Activated CD4-positive, CD25-positive, alpha-beta regulatory T cell treated with anti-CD3 and anti-CD28 coated beads, Interleukin-2, amount 50 U/mL, for 24 hours (primary cell): Measurements from ENCODE around the gene METTL1.

Source experiments
- ATAC-seq, 2 donors: fragments of 150-1000 bp; cut with Tn5 transposase; one replicate each; pipeline ENCODE4 v1.10.0; 2021; ENCODE audit warnings: mild to moderate bottlenecking in 1 of 2, moderate library complexity in 1 of 2

METTL1 gene

DNA sequence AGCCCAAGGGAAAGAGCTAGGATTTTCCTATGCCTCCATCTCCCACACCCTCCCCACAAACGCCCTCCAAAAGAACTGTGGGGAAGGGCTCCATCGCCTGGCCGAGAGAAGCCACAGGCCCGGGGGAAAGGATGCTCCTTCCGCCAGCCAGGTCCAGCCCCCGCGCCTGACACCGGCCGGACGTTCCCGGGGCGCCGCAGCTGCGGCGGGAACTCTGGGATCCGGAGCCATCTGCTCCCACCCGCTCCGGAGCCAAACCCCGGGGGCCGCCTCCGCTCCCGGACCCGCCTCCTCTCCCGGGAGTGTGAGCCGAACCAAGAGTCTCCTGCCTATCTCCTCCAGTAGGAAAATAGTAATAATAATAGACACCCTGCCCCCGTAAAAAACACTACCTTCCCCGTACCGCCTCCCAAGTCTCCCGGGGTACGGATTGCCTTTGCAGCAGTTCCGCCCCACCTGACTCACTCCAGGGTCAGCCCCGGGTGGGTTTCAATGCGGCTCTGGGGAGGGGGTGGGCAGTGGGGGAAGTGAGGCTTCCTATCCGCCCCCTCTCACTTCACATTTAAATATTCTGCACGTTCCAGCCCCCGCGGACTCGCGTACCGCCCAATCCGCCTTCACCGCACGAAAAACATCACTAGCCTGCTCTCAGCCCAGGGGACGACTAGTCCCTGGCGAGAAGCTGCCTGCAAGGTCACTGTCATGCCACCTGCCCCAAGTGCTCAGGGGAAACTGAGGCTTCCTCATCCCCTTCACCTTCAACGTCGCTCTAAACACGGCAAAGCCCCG, 35.8 kb downstream of the METTL1 start:
- ATAC-seq: no peak

DNA sequence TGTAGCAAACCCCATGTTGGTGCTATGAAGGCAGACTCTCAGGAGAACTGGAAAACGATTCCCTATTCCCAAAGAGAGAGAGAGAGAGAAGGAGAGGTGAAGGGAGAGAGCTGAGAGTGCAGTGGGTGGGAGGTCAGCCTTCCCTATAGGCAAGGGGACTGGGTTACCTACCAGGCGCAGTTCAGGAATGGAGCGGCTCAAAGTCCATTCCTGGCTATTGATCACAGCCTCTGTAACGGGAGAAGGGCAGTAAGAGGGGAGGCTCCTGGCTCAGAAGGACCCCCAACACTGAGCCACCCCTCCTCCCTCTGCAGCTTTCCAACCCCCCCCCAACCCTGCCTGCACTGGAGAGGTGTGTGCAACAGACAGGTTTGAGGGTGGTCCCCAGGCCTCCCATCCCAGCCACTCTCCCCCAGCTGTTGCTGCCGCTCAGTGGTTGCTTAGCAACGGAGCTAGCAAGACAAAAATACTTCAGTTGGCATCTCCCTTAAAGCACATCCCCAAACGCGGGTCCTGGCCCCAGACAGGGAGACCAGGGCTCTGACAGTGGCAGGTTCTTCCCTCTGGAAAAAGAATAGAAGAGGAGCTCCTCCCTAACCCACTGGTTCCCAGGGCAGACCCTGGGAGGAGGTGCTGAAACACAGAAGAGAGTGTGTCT, 36.6 kb downstream of the METTL1 start:
- no peak for ATAC-seq

DNA sequence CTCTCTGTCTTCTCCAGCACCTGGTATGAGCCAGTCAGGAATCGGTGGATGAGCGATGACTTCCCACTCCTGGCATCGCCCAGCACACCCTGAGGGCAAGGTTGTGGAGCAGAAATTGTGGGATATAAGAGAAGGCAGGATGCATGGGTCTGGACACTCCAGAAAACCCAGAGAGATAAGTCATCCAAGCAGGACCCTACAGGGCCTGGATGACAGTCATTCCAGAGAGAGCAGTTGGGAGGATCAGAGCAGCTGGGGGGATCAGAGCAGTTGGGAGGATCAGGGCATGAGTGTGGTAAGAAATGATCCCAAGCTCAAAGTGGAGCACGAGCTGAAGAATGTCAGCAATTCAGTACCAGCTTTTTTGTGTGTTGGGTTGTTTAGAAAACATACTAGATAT, 37.3 kb downstream of the METTL1 start:
- ATAC-seq: no peak

DNA sequence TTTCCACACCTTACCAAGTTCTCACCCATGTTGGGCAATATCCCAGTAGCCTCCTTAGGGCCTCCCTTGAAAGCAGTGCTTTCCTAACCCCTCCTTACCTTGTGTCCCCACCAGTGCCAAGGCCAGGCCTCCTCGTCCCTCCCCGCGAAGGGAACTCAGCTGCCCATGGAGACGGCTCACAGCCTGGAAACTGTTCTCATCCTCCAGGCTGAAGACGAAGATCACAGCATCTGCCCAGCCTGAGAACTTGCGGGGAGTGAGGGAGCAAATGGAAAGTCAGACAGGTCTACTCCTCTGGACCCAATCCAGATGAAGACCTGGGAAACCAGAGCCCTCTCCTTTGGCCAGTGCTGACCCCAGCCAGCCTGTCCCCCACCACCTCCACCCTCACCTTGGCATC, 38.0 kb downstream of the METTL1 start:
- no peak for ATAC-seq

DNA sequence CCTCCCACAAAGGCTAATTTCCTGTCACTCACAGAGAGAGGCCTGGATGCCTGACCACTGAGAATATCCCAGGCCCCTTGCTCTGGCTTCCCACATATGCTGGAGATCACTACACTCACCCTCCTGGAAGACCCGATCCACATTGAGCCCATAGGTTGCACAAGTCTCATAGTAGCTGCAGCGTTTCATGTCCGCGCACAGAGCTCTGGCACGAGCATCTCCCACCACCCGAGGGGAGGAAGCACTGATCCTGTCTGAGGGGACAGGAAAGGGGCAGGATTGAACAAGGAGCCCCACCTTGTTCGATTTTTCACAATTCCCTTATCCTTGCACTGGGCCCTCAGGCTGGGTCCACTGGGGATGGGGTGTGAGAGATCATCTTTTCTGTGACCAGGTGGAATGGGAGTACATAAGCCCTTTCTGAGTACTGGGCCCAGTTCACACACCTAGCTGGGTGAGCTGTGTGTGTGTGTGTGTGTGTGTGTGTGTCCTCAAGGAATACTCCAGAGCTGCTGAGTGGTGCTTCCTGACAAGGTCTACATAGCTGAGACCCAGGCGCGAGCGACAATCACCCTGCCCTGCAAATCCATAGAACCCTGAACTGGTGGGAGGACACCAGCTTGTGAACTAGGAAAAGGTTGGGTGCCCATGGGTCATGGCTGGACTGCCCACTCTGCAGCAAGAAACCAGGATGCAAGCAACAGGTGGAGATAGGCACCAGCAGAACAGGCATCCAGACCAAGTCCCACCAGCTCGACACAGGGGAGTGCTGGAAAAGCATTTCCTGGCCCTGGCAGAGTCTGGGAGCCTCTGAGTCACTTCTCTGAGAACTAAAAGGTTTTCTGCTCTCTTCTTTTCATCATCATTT, 38.9 kb downstream of the METTL1 start:
- no peak for ATAC-seq

DNA sequence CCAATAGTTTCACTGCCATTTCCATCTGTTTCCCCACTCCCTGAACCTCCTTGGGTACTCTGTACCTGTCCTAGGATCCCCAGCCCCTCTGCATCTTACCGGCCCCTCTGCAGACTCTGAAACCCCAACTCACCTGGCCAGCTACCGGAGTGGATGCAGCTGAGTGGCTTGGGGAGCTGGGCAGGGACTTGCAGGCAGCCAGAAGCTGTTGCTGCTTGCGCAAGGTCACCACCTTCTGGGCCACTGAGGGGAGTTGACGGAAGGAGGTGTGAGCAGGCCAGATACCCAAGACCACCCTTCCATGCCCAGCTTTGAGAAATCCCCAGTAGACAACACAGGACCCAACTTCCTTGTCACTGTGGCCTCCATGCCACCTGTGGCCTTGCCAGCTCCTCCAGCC, 39.6 kb downstream of the METTL1 start:
- no peak for ATAC-seq

DNA sequence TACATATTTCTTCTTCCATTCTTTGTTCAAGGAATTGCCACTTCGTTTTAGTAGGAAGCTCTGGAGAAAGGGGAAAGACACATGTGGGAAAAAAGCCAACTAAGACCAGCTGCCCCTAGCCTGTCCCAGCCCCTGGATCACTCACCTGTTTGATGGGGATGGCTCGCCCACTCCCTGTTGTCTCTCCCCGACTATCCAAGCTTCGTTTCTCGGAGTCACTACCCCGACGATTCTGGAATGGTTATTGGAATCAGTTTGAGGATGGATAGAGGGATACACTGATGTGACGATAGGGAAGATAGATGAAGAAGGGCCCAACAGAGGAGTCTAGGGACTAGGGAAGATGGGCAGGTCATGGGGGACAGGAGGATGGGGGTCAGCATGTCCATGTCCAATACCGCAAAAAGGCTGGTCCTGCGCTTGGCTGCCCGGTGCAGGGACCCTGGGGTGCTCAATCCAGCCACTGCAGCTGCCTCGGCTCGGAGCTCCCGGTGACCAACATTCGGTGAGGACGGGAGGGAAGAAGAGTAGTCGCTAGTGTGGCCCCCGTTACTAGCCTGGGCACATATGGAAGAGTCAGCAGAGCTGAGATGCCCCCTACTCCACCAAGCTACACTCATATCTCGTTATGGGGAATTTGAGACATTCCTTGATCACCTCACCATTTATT, 40.4 kb downstream of the METTL1 start:
- no peak for ATAC-seq

DNA sequence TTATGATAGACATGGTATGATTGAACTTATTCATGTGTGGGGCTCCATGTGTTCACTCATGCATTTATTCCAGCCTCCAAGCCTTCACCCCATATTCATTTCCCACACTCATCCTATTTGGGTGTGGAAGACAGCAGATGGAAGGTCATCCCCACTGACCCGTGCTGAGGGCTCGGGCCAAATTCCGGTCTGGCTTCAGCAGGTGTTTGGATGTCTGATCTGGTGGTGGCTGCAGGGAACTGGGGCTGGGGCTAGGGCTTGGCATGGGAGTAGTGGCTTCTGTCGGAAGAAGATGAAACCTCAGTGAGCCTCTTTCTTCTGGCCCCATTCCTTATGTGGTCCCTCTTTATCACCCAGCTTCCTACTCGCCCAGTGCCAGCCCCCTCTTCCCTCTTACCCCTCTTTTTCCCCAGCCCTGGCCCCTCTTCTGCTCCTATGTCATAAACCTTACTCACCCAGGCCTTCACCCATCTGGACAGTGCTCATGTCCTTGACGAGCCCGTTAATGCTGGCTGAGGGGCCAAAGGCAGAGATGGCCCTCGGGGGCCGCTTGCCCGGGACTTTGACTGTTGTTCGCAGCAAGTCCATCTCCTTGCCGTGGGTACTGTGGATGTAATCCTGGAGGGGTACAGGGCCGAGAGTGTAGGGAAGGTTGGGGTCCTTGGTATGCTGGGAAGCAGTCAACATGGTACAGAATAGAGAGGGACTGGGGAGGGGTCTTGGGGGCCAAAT, 41.4 kb downstream of the METTL1 start:
- ATAC-seq: no peak

DNA sequence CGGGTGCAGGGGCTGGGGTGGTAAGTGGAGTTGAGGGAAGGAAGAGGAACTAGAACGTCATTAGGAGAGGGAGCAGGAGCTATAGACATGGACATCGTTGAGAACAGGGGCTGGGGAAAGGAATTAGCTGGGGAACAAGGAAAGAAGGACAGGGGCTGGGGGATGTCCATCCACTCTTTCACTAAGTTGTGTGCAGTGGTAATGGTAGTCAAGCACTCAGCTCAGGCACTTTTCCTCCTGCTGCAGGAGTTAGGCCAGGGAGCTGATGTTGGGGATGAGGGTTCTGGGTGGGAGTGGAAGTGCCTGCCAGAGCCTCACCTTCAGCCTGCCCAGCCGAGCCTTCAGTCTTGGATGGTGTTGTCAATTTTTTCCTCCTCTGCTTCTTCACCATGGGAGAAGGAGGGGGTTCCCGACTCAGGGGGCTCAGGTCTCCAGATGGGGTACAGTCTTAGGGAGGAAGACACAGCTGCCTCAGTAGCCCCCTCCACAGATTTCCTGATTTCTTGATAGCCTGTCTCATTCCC, 42.5 kb downstream of the METTL1 start:
- no peak for ATAC-seq

DNA sequence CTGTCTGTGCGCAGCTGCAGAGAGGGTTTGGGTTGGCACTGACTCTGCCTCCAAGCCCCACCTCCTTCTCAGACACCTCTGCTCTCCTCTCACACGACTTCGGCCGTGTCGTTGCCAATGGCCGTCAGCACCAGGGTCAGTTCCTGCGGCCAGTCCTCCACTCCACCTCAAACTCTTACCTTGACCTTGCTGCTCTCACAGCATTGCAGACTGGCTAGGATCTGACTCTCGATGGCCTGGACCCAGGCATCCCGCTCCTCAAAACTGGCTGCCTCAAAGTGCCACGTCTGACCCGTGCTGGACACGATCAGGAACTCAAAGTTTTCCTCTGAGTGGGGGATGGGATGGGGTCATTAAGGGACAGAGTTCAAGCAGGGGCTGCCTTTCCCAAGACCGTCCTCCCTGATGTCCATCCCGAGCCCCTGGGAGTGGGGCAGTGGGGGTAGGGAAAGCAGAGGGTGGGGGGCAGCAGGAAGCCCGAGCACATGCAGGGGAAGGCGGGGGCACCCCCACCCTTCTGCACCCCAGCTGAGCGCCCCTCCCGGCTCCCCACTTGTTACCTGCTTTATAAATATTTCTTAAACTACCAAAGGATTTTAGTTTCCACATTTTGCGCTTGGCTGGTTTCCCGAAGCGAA, 44.0 kb downstream of the METTL1 start:
- no peak for ATAC-seq

DNA sequence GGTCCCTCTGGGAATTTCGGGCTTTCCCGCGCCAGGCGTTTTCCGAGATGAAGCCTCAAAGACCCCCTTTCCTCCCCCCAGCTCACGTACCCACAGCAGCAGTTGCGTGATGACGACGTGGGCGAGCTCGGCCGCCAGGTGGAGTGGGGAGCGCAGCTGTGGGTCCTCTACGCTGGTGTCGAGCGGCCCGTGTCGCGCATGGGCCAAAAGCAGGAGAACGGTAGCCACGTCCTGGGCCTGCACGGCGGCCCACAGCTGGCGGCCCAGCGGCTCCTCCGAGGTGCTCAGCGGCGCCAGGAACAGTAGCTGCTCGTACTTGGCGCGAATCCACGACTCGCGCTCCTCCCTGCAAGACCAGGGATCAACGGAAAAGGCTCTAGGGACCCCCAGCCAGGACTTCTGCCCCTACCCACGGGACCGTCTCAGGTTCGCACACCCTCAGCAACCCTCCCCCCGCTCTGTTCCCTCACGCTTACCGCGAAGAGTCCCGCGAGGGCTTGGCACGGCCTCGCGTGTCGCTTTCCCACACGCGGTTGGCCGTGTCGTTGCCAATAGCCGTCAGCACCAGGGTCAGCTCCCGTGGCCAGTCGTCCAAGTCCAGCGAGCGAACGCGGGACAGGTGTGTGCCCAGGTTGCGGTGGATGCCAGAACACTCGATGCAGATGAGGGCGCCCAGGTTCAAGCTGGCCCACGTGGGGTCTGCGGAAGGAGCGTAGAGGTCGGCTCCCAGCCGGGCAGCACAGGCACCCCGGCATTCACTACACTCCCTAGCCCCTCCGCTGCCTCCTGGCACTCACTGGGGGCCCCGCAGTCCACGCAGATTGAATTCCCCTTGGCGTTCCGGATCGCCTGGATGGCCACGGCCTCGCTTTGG, 44.8 kb downstream of the METTL1 start:
- no peak for ATAC-seq

DNA sequence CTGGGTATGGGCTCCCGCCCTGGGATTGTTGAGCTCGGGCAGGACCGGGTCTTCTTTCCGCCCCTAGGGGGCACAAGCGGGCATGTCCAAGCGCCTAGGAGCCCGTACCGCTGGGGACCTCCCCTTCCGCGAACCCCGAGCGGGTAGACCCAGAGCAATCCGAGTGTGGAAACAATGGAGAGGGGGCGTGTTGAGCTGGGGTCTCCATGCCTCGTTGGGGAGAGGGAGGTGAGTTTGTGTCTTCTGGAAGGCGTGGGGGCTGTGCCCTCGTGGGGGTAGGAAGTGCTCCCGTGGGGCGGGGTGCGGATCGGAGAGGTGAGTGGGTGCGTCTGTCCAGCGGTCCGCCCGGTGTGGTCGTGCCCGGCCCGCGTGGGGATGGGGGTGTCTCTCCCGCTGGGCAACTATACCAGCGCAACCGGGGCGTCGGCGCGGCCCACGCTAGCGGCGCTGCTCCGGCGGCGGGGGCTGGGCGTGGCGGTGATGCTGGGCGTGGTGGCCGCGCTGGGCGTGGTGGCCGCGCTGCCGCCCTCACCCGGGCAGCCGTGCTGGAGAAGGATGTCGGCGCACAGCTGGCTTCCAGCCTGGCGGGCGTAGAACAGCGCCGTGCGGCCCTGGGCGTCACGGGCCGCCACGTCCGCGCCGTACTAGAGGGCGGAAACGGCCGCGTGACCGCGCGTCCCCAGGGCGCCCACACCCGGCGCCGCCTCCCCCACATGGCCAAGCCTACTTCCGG, 45.6 kb downstream of the METTL1 start:
- no peak for ATAC-seq

DNA sequence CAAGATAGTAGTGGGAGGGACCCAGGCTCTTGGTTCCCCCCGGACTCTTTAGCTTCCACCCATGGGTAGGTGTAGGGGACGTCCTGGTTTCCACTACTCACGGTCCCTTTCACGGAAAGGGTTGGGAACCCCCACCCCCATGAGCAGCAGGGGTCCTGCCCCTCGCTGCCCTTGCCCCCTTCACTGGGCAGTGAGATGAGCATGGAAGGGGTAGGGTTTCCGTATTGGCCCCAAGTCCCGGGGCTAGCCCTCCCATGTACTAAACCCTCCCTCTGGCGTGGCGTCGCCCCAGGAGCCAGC, 46.1 kb downstream of the METTL1 start:
- ATAC-seq: no peak

DNA sequence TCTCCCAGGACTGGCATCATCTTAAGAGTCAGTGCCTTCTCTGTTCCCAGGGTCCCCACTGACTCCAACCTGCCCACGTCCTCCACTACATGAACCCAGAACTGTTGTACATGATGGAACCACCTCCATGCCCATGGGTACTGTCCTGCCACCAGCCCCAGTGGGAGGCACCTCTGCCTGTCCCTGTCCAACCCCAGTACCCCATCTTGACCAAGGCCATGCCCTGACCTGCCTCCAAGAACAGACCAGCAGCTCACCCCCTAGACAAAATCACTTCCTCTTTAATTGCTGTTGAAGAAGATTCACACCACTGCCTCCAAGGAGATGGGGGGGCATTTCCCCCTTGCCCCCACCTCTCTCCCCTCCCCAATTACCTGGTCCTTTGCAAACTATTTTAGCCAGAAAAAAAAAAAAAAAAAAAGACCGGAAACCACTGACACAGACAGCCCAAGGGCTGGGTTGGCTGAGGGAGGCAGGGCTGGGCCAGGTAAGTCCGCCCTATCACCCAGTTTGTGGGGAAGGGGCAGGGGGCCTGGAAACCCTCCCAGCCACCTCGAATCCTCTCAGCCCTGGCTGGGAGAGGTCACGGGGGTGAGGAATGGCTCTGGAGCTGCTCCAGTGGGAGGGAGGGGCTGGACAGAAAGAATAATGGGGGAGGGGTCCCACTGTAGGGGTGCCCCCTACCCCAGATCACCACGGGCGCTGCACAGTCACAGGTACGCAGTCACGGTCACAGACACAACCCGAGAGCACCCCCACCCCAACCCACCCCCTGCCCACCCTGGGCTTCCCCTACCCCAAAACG, 46.8 kb downstream of the METTL1 start:
- no peak for ATAC-seq

DNA sequence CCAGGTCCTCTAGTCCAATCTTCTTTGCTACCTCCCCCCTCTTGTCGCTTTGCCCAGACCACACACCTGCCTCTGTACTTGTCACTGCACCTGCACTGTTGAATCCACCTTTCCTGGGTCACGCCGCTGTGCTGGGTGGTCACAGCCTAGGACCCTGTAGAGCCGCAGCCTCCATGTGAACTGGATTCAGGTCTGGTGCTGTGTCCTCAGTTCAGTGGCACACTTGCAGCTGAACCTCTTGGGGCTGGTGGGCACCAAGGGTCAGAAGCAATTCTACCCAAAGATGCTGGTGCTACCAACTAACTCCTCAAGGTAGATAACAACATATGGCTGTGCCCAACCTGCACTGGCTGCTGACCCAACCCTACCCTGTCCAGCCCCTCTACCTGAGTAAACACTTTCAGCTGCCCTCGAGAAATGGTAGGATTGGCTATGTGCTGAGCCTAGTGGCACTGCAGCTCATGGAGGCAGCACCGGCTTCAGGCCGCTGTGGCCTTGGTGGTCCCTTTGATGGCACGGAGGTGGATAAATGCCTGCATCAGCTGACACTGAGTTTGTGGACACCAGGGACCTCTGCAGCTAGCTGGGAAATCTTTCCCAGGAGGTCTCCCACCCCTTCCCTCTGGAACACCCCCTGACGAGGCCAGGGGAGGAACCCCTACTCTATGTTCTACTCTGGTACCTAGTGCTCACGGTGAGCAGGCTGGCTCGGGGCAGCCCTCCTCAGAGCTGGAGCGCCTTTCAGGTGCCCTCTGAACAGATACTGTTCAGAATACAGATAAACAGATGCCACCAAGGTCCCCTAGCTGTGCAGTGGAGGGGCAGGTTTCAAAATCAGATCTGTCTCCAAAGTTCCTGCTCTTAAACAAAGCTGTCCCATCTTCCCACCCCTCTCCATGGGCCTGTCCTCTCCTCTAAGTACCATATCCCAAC, 47.6 kb downstream of the METTL1 start:
- ATAC-seq: no peak

DNA sequence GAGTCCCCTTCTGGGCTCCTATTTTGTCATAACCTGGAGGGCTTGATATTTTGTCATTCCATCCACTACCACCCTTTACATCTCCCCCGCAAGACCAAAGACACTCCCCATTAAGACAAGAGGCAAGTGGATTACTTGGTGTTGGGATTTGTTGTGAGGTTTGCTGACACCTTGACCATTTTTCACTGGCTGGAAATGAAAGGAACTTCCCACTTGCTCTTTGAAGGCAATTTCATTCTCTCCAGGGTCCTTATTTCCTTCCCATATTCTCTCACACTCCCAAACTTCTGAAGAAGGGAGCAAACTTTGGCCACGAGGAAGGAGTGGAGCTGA, 48.3 kb downstream of the METTL1 start:
- no peak for ATAC-seq

DNA sequence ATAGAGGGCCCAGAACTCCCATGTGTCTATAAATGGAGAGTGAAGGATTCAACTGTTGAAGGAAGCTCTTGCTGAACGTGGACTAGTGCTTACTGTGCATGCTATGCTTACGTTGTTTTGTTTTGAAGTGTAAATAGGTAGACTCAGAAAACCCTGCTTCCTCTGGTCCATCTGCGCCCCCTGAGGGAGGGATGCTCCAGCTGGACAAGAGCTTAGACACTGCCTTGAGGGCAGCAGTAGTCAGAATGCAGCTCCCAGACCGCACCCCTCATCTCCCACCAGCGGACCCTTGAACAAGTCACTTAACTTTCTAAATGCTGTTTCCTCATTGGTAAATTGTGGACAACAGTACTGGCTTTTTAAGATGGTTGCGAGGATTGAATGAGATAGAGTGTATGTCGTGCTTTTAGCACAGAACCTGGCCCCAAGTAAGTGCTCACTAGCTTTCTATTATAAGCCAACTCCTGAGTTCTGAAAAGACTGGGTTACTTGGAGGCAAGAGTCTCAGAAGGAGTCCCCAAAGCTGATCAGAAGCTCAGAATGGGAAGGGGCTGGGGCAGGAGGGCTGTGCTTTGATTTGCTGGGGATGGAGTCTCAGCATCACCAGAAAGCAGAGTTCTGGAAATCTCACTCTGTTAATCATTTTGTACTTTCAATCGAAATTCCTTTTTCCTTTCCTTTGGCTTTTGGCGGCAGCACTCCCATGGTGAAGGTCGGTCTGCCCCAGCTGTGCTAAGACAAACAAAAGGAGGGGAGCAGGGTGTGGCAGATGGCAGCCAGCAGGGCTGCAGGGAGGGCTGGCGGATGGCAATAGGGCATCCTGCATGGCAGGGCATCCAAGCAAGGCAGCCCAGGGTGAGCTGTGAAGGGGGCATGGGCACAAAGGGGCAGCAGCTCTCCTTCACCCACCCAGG, 48.9 kb downstream of the METTL1 start:
- no peak for ATAC-seq
